ENCODE measurements around the gene BMP8A. TPM values are rescaled to one million over a fixed set of nuclear protein-coding genes. Genes with fewer than 3 reads are reported as not detected.

BMP8A gene
- total RNA-seq, 1 experiment from 2014 or later, result 0.54 TPM

- no peak overlapping the region for H3K27ac ChIP-seq (ENCODE audit: low read length)
- no peak overlapping the region for H3K4me3 ChIP-seq (ENCODE audit: low read depth in 2 of 2, low read length in 2 of 2)
- TF ChIP-seq POLR2AphosphoS5 (IDR thresholded peaks at IDR 0.05; ENCODE audit: low read depth, low read length) (no peak), TCF7L2 (IDR thresholded peaks at IDR 0.05; ENCODE audit: low read depth, low read length) (no peak), CTCF (IDR thresholded peaks at IDR 0.05) (no peak), REST (IDR thresholded peaks at IDR 0.05; ENCODE audit: insufficient read depth in 1 of 2, low read depth in 2 of 2, low read length in 1 of 2) (no peak), SIN3A (IDR thresholded peaks at IDR 0.05; ENCODE audit: borderline replicate concordance, insufficient read depth, low read depth, low read length) (no peak)
- H3K36me3 ChIP-seq (ENCODE audit: control insufficient read depth, insufficient read depth, low read length), result peaks cover 83% of the 10 kb centered on the region
- BruUV-seq (replicated peaks), result no TSS peak
- ChIA-PET CTCF (no interaction called here), POLR2A (interaction anchor here (0.7 kb wide), 1 partner anchor 403 kb away, joined by 3 read pairs; no protein-coding TSS in a partner anchor)
- intact Hi-C loops (cut with micrococcal nuclease; ENCODE audit: unreplicated experiment) (no loop called here), in situ Hi-C loops (cut with HindIII; ENCODE audit: low pct_unique_long_range_greater_than_20kb, low sequenced_read_pairs) (no loop called here)
- no peaks in the 10 kb centered on the region for H3K4me1 ChIP-seq (ENCODE audit: control insufficient read depth, insufficient read depth, low read length)
- DNase-seq (ENCODE audit: low read depth, low spot score), result no peak
- no peaks in the 10 kb centered on the region for H3K9me3 ChIP-seq (ENCODE audit: control insufficient read depth, insufficient read depth, low read depth, low read length)
- H3K27me3 ChIP-seq (ENCODE audit: control insufficient read depth, insufficient read depth, low read length), result no peaks in the 10 kb centered on the region
- no peak for ATAC-seq
Observed at GRCh38 chr1:39567302-39567701, 75.9 kb downstream of the BMP8A start.

DNA sequence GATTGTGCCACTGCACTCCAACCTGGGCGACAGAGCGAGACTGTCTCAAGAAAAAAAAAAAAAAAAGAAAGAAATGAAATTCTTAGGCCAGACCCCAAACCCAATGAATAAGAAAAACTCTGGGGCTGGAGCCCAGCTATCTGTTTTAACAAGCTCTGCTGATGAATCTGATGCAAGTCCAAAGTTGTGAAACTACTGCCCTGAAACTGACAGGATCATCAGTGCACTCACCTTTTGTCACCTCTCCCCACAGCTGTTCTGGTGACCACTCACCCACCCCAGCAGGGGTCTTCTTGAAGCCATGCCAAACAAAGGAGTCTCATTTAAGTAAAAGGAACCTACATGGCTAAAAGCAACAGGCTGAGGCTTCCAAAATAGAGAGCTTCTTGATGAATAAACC lies 76.8 kb downstream of the BMP8A start:
- intact Hi-C loops (cut with micrococcal nuclease; ENCODE audit: unreplicated experiment) (no loop called here), in situ Hi-C loops (cut with HindIII; ENCODE audit: low pct_unique_long_range_greater_than_20kb, low sequenced_read_pairs) (no loop called here)
- ATAC-seq (no peak), DNase-seq (ENCODE audit: low read depth, low spot score) (no peak)
- CTCF ChIA-PET, result no interaction called here
- peaks cover 9% of the 10 kb centered on the region; the same call in 1 of the 2 replicates for H3K4me1 ChIP-seq (ENCODE audit: control insufficient read depth, insufficient read depth, low read length)
- no peaks in the 10 kb centered on the region for H3K9me3 ChIP-seq (ENCODE audit: control insufficient read depth, insufficient read depth, low read depth, low read length)
- BruUV-seq (replicated peaks), result no TSS peak
- TF ChIP-seq REST (IDR thresholded peaks at IDR 0.05; ENCODE audit: insufficient read depth in 1 of 2, low read depth in 2 of 2, low read length in 1 of 2), result no peak
- TF ChIP-seq TCF7L2 (IDR thresholded peaks at IDR 0.05; ENCODE audit: low read depth, low read length), result no peak
- no peak for TF ChIP-seq CTCF (IDR thresholded peaks at IDR 0.05)
- no peak for TF ChIP-seq POLR2AphosphoS5 (IDR thresholded peaks at IDR 0.05; ENCODE audit: low read depth, low read length)
- no peak for TF ChIP-seq SIN3A (IDR thresholded peaks at IDR 0.05; ENCODE audit: borderline replicate concordance, insufficient read depth, low read depth, low read length)
- peaks cover 74% of the 10 kb centered on the region for H3K36me3 ChIP-seq (ENCODE audit: control insufficient read depth, insufficient read depth, low read length)
- no peaks in the 10 kb centered on the region for H3K27me3 ChIP-seq (ENCODE audit: control insufficient read depth, insufficient read depth, low read length)
- H3K27ac ChIP-seq (ENCODE audit: low read length), result no peak overlapping the region
- POLR2A ChIA-PET, result interaction anchor here (0.7 kb wide), 1 partner anchor 403 kb away, joined by 3 read pairs; no protein-coding TSS in a partner anchor
- no peak overlapping the region for H3K4me3 ChIP-seq (ENCODE audit: low read depth in 2 of 2, low read length in 2 of 2)

Measured in Panc1 (cell line).